ENCODE results near the gene ABHD12. TPM values are rescaled to one million over a fixed set of nuclear protein-coding genes. Genes with fewer than 3 reads are reported as not detected.

ABHD12 gene
- total RNA-seq, 2 donors from 2014 or later: 54.2 to 60.6 TPM

DNA sequence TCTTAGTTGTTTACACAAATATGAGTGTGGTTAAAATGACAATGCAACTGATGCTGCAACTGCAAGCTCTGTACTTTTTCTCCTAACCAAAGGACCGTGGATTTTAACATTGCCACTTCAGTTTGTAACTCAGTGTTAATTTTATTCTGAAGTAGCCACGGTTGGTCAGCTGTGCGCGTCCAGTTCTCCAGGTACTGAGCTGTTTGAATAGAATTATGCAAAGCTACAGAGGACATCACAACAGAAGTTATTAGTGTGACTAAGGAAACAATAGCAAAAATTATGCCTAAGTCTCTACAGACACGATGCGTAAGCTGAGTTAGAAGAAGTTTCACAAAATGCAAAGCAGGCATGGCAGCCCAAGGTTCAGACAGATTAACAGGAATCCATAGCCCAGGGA is 4.4 kb upstream of the ABHD12 start:
- Histone ChIP-seq H3K36me3 (no peaks in the 10 kb centered on the region), H3K27ac (no peak overlapping the region), H3K4me3 (no peak overlapping the region), H3K9ac (ENCODE audit: low read depth in 2 of 2, low read length in 2 of 2) (no peak overlapping the region), H3K27me3 (no peaks in the 10 kb centered on the region), H3K4me1 (no peaks in the 10 kb centered on the region), H3K9me3 (no peaks in the 10 kb centered on the region)
- no peak for DNase-seq
- no peak for TF ChIP-seq CTCF (IDR thresholded peaks at IDR 0.05)
- intact Hi-C loops (cut with DNase I): loop anchor here (5.0 kb wide), 2 partner anchors 198 to 403 kb away; partner anchors contain the start of genes APMAP and ENTPD6

- intact Hi-C loops (cut with DNase I): no loop called here
- no peaks in the 10 kb centered on the region for H3K27me3 ChIP-seq
- no peak overlapping the region for H3K4me3 ChIP-seq
- TF ChIP-seq CTCF (IDR thresholded peaks at IDR 0.05): no peak
- no peaks in the 10 kb centered on the region for H3K36me3 ChIP-seq
- DNase-seq: no peak
- no peak overlapping the region for H3K27ac ChIP-seq
- H3K4me1 ChIP-seq: no peaks in the 10 kb centered on the region
- H3K9me3 ChIP-seq: no peaks in the 10 kb centered on the region
- no peak overlapping the region for H3K9ac ChIP-seq (ENCODE audit: low read depth in 2 of 2, low read length in 2 of 2)
Observed at GRCh38 chr20:25394276-25394675, 3.6 kb upstream of the ABHD12 start.

GRCh38 chr20:25389858-25390537 is 637 bp downstream of the ABHD12 start:
- H3K27ac ChIP-seq: peak overlapping the region; percentile 86
- H3K9me3 ChIP-seq: no peaks in the 10 kb centered on the region
- peak overlapping the region; percentile 82 for H3K4me3 ChIP-seq
- TF ChIP-seq CTCF (IDR thresholded peaks at IDR 0.05): no peak
- H3K4me1 ChIP-seq: no peaks in the 10 kb centered on the region
- H3K36me3 ChIP-seq: no peaks in the 10 kb centered on the region
- no peaks in the 10 kb centered on the region for H3K27me3 ChIP-seq
- peak overlapping the region; percentile 81 to 93 for H3K9ac ChIP-seq (ENCODE audit: low read depth in 2 of 2, low read length in 2 of 2)
- DNase-seq: peak; percentile 40
- intact Hi-C loops (cut with DNase I): no loop called here

- Histone ChIP-seq H3K27me3 (no peaks in the 10 kb centered on the region), H3K4me1 (no peaks in the 10 kb centered on the region), H3K9me3 (no peaks in the 10 kb centered on the region), H3K27ac (peak overlapping the region; percentile 86), H3K36me3 (no peaks in the 10 kb centered on the region), H3K9ac (ENCODE audit: low read depth in 2 of 2, low read length in 2 of 2) (peak overlapping the region; percentile 81 to 93), H3K4me3 (peak overlapping the region; percentile 82)
- TF ChIP-seq CTCF (IDR thresholded peaks at IDR 0.05): no peak
- DNase-seq: peak; percentile 28
- intact Hi-C loops (cut with DNase I): no loop called here
Observed at GRCh38 chr20:25389401-25389857, 1.2 kb downstream of the ABHD12 start.

DNA sequence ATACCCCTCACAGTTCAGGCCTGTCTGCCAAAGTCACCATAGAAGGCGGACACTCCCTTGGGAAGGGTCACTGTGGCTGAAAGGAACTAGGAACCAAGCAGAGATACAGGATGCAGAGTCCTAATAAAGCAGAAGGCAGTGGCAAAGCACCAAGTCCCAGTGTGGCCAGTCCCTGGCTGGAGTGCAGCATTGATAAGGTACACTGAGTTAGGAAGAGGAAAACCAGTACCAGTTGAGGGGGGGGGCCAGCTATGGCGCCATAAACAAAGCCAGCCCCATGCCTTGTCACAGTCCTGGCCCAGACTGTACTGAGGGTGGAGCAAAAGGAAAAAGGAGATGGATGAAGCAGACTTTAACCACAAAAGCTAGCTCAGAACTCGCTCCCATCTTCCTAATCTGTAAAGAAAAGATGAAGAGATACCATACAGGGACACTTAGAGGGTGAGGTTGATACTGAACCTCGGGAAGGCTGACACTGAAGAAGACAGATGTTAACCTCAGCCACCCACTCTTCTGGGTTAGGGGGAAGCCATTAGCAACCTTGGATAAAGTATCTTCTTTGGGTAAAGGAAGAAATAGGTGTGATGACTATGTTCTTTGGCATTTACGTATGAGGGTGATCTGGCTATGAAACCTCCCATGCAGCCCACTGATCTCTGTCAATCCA is 7.8 kb downstream of the ABHD12 start:
- no peak for DNase-seq
- no peaks in the 10 kb centered on the region for H3K36me3 ChIP-seq
- TF ChIP-seq CTCF (IDR thresholded peaks at IDR 0.05): no peak
- no peaks in the 10 kb centered on the region for H3K27me3 ChIP-seq
- H3K27ac ChIP-seq: no peak overlapping the region
- no peaks in the 10 kb centered on the region for H3K9me3 ChIP-seq
- no peak overlapping the region for H3K9ac ChIP-seq (ENCODE audit: low read depth in 2 of 2, low read length in 2 of 2)
- H3K4me1 ChIP-seq: no peaks in the 10 kb centered on the region
- intact Hi-C loops (cut with DNase I): no loop called here
- H3K4me3 ChIP-seq: no peak overlapping the region
